HEK293 (cell line): ENCODE data around the gene PA2G4.
"Not testable (repeated sequence)": the region's sequence is repeated elsewhere in the genome, so short reads cannot be mapped to it uniquely, and the experiment has no call there.

Experiments
- HOXC10 ChIP-seq: sonication (generic); formaldehyde crosslinking; IDR thresholded peaks from 2 replicates; pipeline ENCODE4 v1.8.1; 2023; ENCODE audit warnings: mild to moderate bottlenecking, missing genetic modification reagents
- ZNF24 ChIP-seq: fragments of 450-650 bp; formaldehyde crosslinking; IDR thresholded peaks from 2 replicates; pipeline ENCODE4 v1.5.1; 2016; ENCODE audit warnings: missing biosample characterization, missing genetic modification characterization
- TF ChIP-seq, protein P1 (sequence below): fragments of 450-650 bp; formaldehyde crosslinking; IDR thresholded peaks from 2 replicates; pipeline ENCODE4 v1.5.1; 2016; ENCODE audit warnings: missing biosample characterization, missing genetic modification characterization

DNA sequence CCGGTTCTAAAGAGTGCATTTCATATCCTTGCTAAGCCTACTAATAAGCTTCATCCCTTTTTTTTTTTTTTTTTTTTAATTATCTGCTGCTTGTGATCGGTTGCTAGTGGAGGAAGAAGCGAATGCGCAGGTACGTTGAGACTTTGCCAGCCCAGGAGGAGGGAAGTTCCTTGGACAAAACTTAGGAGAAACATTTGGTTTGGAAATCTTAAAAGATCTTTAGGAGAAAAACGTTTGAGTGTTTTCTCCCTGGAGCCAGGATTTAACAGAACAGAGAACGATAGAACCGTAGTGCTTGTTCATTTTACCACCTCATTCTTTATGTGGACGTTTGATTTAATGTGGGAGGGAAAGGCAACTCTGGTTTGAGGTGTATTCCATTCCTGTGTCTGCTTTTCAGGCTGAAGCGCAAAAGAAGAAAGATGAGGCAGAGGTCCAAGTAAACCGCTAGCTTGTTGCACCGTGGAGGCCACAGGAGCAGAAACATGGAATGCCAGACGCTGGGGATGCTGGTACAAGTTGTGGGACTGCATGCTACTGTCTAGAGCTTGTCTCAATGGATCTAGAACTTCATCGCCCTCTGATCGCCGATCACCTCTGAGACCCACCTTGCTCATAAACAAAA lies 12.8 kb downstream of the PA2G4 start:
- TF ChIP-seq, protein P1, sequence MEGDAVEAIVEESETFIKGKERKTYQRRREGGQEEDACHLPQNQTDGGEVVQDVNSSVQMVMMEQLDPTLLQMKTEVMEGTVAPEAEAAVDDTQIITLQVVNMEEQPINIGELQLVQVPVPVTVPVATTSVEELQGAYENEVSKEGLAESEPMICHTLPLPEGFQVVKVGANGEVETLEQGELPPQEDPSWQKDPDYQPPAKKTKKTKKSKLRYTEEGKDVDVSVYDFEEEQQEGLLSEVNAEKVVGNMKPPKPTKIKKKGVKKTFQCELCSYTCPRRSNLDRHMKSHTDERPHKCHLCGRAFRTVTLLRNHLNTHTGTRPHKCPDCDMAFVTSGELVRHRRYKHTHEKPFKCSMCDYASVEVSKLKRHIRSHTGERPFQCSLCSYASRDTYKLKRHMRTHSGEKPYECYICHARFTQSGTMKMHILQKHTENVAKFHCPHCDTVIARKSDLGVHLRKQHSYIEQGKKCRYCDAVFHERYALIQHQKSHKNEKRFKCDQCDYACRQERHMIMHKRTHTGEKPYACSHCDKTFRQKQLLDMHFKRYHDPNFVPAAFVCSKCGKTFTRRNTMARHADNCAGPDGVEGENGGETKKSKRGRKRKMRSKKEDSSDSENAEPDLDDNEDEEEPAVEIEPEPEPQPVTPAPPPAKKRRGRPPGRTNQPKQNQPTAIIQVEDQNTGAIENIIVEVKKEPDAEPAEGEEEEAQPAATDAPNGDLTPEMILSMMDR (tag by site-specific recombination): not testable (repeated sequence)
- TF ChIP-seq ZNF24 (tag by site-specific recombination); HOXC10 (CRISPR knock-in tag): not testable (repeated sequence)
